Measurements from ENCODE around the gene KAZN. TPM values are rescaled to one million over a fixed set of nuclear protein-coding genes. Genes with fewer than 3 reads are reported as not detected.

The KAZN gene
- total RNA-seq, 2 donors from 2014 or later: 1.1 to 2.2 TPM

GRCh38 chr1:14648391-14648790 is 49.9 kb downstream of the KAZN start:
- no peak for DNase-seq (ENCODE audit: low spot score in 2 of 2)
- no peak for ATAC-seq
- Mint-ChIP-seq H3K9me3 (peaks cover 14 to 15% of the 10 kb centered on the region in 2 donors), H3K27ac (no peak overlapping the region), H3K36me3 (peaks cover 5 to 7% of the 10 kb centered on the region in 2 donors)

GRCh38 chr1:14648896-14649855 is 50.7 kb downstream of the KAZN start:
- peaks cover 13% of the 10 kb centered on the region in 2 donors for H3K9me3 Mint-ChIP-seq
- ATAC-seq (no peak), DNase-seq (ENCODE audit: low spot score in 2 of 2) (no peak)
- H3K36me3 Mint-ChIP-seq: peaks cover 5 to 7% of the 10 kb centered on the region in 2 donors
- no peak overlapping the region for H3K27ac Mint-ChIP-seq

GRCh38 chr1:14649976-14650375 is 51.5 kb downstream of the KAZN start:
- ATAC-seq: no peak
- DNase-seq (ENCODE audit: low spot score in 2 of 2): no peak
- peaks cover 1 to 5% of the 10 kb centered on the region in 2 donors for H3K36me3 Mint-ChIP-seq
- no peak overlapping the region for H3K27ac Mint-ChIP-seq
- peaks cover 8% of the 10 kb centered on the region in 2 donors for H3K9me3 Mint-ChIP-seq

- Mint-ChIP-seq H3K36me3 (no peaks in the 10 kb centered on the region), H3K27ac (no peak overlapping the region), H3K9me3 (peaks cover 0 to 1% of the 10 kb centered on the region in 2 donors)
- ATAC-seq (no peak), DNase-seq (ENCODE audit: low spot score in 2 of 2) (no peak)
Observed at GRCh38 chr1:14650951-14651350, 52.5 kb downstream of the KAZN start.

- no peaks in the 10 kb centered on the region for H3K36me3 Mint-ChIP-seq
- no peak overlapping the region for H3K27ac Mint-ChIP-seq
- no peak for ATAC-seq
- DNase-seq (ENCODE audit: low spot score in 2 of 2): no peak
- H3K9me3 Mint-ChIP-seq: no peaks in the 10 kb centered on the region
Observed at GRCh38 chr1:14652840-14653239, 54.4 kb downstream of the KAZN start.

- H3K27ac Mint-ChIP-seq: no peak overlapping the region
- ATAC-seq (no peak), DNase-seq (ENCODE audit: low spot score in 2 of 2) (no peak)
- no peaks in the 10 kb centered on the region for H3K9me3 Mint-ChIP-seq
- no peaks in the 10 kb centered on the region for H3K36me3 Mint-ChIP-seq
Observed at GRCh38 chr1:14653461-14653960, 55.0 kb downstream of the KAZN start.

- ATAC-seq (no peak), DNase-seq (ENCODE audit: low spot score in 2 of 2) (no peak)
- Mint-ChIP-seq H3K27ac (no peak overlapping the region), H3K36me3 (no peaks in the 10 kb centered on the region), H3K9me3 (no peaks in the 10 kb centered on the region)
Observed at GRCh38 chr1:14654554-14654953, 56.1 kb downstream of the KAZN start.

- Mint-ChIP-seq H3K36me3 (no peaks in the 10 kb centered on the region), H3K9me3 (no peaks in the 10 kb centered on the region), H3K27ac (no peak overlapping the region)
- ATAC-seq (no peak), DNase-seq (ENCODE audit: low spot score in 2 of 2) (no peak)
Observed at GRCh38 chr1:14655385-14655784, 56.9 kb downstream of the KAZN start.

GRCh38 chr1:14656384-14656937 is 58.0 kb downstream of the KAZN start:
- Mint-ChIP-seq H3K9me3 (no peaks in the 10 kb centered on the region), H3K36me3 (no peaks in the 10 kb centered on the region), H3K27ac (no peak overlapping the region)
- ATAC-seq: no peak
- DNase-seq (ENCODE audit: low spot score in 2 of 2): no peak

- H3K36me3 Mint-ChIP-seq: no peaks in the 10 kb centered on the region
- ATAC-seq (no peak), DNase-seq (ENCODE audit: low spot score in 2 of 2) (no peak)
- H3K9me3 Mint-ChIP-seq: no peaks in the 10 kb centered on the region
- no peak overlapping the region for H3K27ac Mint-ChIP-seq
Observed at GRCh38 chr1:14658642-14659041, 60.2 kb downstream of the KAZN start.

GRCh38 chr1:14659913-14660312 is 61.4 kb downstream of the KAZN start:
- no peaks in the 10 kb centered on the region for H3K9me3 Mint-ChIP-seq
- no peak for ATAC-seq
- DNase-seq (ENCODE audit: low spot score in 2 of 2): no peak
- H3K36me3 Mint-ChIP-seq: no peaks in the 10 kb centered on the region
- no peak overlapping the region for H3K27ac Mint-ChIP-seq

- Mint-ChIP-seq H3K36me3 (no peaks in the 10 kb centered on the region), H3K9me3 (no peaks in the 10 kb centered on the region), H3K27ac (no peak overlapping the region)
- ATAC-seq (no peak), DNase-seq (ENCODE audit: low spot score in 2 of 2) (no peak)
Observed at GRCh38 chr1:14660801-14661200, 62.3 kb downstream of the KAZN start.

GRCh38 chr1:14661222-14661621 is 62.7 kb downstream of the KAZN start:
- ATAC-seq: no peak
- Mint-ChIP-seq H3K27ac (no peak overlapping the region), H3K9me3 (no peaks in the 10 kb centered on the region), H3K36me3 (no peaks in the 10 kb centered on the region)
- no peak for DNase-seq (ENCODE audit: low spot score in 2 of 2)

- no peak for ATAC-seq
- Mint-ChIP-seq H3K27ac (no peak overlapping the region), H3K36me3 (no peaks in the 10 kb centered on the region), H3K9me3 (no peaks in the 10 kb centered on the region)
- no peak for DNase-seq (ENCODE audit: low spot score in 2 of 2)
Observed at GRCh38 chr1:14662116-14662515, 63.6 kb downstream of the KAZN start.

GRCh38 chr1:14663773-14664172 is 65.3 kb downstream of the KAZN start:
- DNase-seq (ENCODE audit: low spot score in 2 of 2): no peak
- Mint-ChIP-seq H3K27ac (no peak overlapping the region), H3K36me3 (no peaks in the 10 kb centered on the region), H3K9me3 (no peaks in the 10 kb centered on the region)
- ATAC-seq: no peak

- Mint-ChIP-seq H3K9me3 (no peaks in the 10 kb centered on the region), H3K36me3 (no peaks in the 10 kb centered on the region), H3K27ac (no peak overlapping the region)
- DNase-seq (ENCODE audit: low spot score in 2 of 2) (no peak), ATAC-seq (no peak)
Observed at GRCh38 chr1:14666373-14666772, 67.9 kb downstream of the KAZN start.

GRCh38 chr1:14666962-14667650 is 68.6 kb downstream of the KAZN start:
- Mint-ChIP-seq H3K27ac (no peak overlapping the region), H3K36me3 (no peaks in the 10 kb centered on the region), H3K9me3 (no peaks in the 10 kb centered on the region)
- ATAC-seq (no peak), DNase-seq (ENCODE audit: low spot score in 2 of 2) (no peak)
